ENCODE data around the gene GSG1L. TPM values are rescaled to one million over a fixed set of nuclear protein-coding genes. Genes with fewer than 3 reads are reported as not detected.

Gene GSG1L
- total and polyA plus RNA-seq, 9 of the 15 experiments (the other 6 are each of a cell fraction or from before 2014, with no cell fraction given) = not detected

DNA sequence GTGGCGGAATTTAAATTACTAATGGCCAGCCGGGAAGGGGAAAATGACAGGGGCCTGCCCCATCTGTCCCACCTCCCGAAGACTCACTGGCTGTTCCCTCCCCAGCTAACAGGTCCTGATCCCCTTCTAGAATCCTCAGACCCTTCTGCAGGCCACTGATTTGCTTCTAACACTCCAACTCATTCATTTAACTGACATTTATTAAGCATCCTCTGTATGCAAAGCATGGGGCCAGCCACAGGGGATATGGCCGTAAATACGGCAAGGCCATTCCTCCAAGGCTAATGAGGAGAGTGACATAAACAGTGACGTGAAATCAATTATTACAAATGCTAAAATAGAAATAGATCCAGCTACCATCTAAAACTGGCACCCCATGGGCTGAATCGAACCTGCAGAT, 195.3 kb downstream of the GSG1L start:
- H3K9me3 ChIP-seq (replicated peaks; ENCODE audit: control insufficient read depth, insufficient read depth, low read depth, low read length) = peaks cover 6% of the 10 kb centered on the region; the same call in 1 of the 2 replicates
- 0 out of 5 replicates have a peak, but pooled peaks cover 0 to 3% of the 10 kb centered on the region in 2 experiments for H3K27me3 ChIP-seq (ENCODE audit: control insufficient read depth in 2 of 2, insufficient read depth in 2 of 2, low read length in 2 of 2)
- ChIA-PET POLR2A (interaction anchor here (0.6 to 1.0 kb wide), 2 partner anchors 23 to 194 kb away, joined by 3 to 4 read pairs; no protein-coding TSS in a partner anchor), CTCF (ENCODE audit: low intra/inter-chr PET ratio) (interaction anchor here (0.6 to 1.4 kb wide), 6 partner anchors 170 to 294 kb away, joined by 3 to 7 read pairs (median 4); no protein-coding TSS in a partner anchor)
- 85% methylated on average over 7 of the region's 7 CpGs for WGBS (ENCODE audit: insufficient coverage, low coverage, missing lambda C conversion rate)
- no peak for FAIRE-seq
- H3K4me1 ChIP-seq (replicated peaks in 1 of 2; ENCODE audit: control insufficient read depth in 2 of 2, insufficient read depth in 2 of 2, low read length in 2 of 2) = peaks cover 0 to 2% of the 10 kb centered on the region in 2 experiments; a peak in 1 of 5 replicates
- H3K27ac ChIP-seq (ENCODE audit: extremely low read depth, low read depth, low read length) = peak overlapping the region; percentile 59; the same call in 2 of the 3 replicates
- TF ChIP-seq, protein P1, sequence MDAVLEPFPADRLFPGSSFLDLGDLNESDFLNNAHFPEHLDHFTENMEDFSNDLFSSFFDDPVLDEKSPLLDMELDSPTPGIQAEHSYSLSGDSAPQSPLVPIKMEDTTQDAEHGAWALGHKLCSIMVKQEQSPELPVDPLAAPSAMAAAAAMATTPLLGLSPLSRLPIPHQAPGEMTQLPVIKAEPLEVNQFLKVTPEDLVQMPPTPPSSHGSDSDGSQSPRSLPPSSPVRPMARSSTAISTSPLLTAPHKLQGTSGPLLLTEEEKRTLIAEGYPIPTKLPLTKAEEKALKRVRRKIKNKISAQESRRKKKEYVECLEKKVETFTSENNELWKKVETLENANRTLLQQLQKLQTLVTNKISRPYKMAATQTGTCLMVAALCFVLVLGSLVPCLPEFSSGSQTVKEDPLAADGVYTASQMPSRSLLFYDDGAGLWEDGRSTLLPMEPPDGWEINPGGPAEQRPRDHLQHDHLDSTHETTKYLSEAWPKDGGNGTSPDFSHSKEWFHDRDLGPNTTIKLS (IDR thresholded peaks at IDR 0.05; ENCODE audit: borderline replicate concordance, low read depth) = peak; percentile 4; the same call in 1 of the 2 replicates
- TF ChIP-seq SMAD4 (CRISPR knock-in tag; conservative IDR thresholded peaks at IDR 0.05) = no peak
- H3K36me3 ChIP-seq (ENCODE audit: control insufficient read depth, insufficient read depth, low read length) = no peaks in the 10 kb centered on the region
- no peak for DNase-seq (ENCODE audit: extremely low read depth in 1 of 4, low spot score in 3 of 4)
- intact Hi-C loops (cut with micrococcal nuclease) (no loop called here), in situ Hi-C loops (cut with MboI) (loop anchor here (5.0 kb wide), 1 partner anchor 176 kb away; no protein-coding TSS in a partner anchor)
- H4K20me1 ChIP-seq (replicated peaks; ENCODE audit: control insufficient read depth, insufficient read depth, low read length) = no peaks in the 10 kb centered on the region
- no peaks in the 10 kb centered on the region for H3K79me2 ChIP-seq (ENCODE audit: control insufficient read depth, insufficient read depth, low read length)
- H3K9ac ChIP-seq (ENCODE audit: insufficient read depth in 1 of 2, low read depth in 2 of 2, low read length in 2 of 2) = no peak overlapping the region
- H2AFZ ChIP-seq (ENCODE audit: low read depth, low read length) = peak overlapping the region; percentile 90
- BruUV-seq (replicated peaks) = no TSS peak
- no peak overlapping the region; the same call in 1 of the 2 replicates for H3K4me2 ChIP-seq (ENCODE audit: insufficient read depth, low read length)
- H3K4me3 ChIP-seq = no peak overlapping the region
- ATAC-seq = no peak
- H3K9me1 ChIP-seq (ENCODE audit: control insufficient read depth, insufficient read depth, low read length) = no peaks in the 10 kb centered on the region

Data from K562 (cell line).